Measurements from ENCODE around the gene BAHCC1. TPM values are rescaled to one million over a fixed set of nuclear protein-coding genes. Genes with fewer than 3 reads are reported as not detected.
A peak's percentile ranks its signal among the peaks of the same experiment; 100 is the strongest.

The BAHCC1 gene
- total RNA-seq, 2 donors from 2014 or later, result 5.8 to 12.7 TPM

DNA sequence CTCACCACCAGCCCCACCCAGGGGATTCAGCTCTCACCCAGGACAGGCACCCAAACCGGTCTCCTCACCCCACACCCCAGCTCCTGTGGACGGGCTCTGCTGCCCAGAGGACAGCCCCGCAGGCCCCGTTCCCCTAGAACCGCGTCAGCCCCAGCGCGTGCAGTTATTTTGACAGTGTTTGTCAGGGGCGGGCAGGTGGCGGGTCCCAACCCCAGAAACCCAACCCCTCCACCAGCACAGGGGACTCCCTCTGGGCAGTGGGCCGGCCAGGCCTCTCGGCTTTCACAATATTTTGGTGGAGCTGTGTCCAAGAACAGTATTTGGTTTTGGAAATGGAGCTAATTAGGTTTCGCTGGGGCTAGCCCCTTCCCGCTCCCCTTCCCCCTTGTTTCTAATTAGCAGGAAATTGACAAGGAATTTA is 44.8 kb downstream of the BAHCC1 start:
- no peak for DNase-seq (ENCODE audit: low spot score)
- Histone ChIP-seq H3K27me3 (no peaks in the 10 kb centered on the region), H3K36me3 (no peaks in the 10 kb centered on the region), H3K27ac (no peak overlapping the region), H3K4me1 (peaks cover 0 to 23% of the 10 kb centered on the region in 2 donors), H3K4me3 (no peak overlapping the region), H3K9me3 (no peaks in the 10 kb centered on the region)
- TF ChIP-seq, protein P1, sequence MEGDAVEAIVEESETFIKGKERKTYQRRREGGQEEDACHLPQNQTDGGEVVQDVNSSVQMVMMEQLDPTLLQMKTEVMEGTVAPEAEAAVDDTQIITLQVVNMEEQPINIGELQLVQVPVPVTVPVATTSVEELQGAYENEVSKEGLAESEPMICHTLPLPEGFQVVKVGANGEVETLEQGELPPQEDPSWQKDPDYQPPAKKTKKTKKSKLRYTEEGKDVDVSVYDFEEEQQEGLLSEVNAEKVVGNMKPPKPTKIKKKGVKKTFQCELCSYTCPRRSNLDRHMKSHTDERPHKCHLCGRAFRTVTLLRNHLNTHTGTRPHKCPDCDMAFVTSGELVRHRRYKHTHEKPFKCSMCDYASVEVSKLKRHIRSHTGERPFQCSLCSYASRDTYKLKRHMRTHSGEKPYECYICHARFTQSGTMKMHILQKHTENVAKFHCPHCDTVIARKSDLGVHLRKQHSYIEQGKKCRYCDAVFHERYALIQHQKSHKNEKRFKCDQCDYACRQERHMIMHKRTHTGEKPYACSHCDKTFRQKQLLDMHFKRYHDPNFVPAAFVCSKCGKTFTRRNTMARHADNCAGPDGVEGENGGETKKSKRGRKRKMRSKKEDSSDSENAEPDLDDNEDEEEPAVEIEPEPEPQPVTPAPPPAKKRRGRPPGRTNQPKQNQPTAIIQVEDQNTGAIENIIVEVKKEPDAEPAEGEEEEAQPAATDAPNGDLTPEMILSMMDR (IDR thresholded peaks at IDR 0.05), result no peak

DNA sequence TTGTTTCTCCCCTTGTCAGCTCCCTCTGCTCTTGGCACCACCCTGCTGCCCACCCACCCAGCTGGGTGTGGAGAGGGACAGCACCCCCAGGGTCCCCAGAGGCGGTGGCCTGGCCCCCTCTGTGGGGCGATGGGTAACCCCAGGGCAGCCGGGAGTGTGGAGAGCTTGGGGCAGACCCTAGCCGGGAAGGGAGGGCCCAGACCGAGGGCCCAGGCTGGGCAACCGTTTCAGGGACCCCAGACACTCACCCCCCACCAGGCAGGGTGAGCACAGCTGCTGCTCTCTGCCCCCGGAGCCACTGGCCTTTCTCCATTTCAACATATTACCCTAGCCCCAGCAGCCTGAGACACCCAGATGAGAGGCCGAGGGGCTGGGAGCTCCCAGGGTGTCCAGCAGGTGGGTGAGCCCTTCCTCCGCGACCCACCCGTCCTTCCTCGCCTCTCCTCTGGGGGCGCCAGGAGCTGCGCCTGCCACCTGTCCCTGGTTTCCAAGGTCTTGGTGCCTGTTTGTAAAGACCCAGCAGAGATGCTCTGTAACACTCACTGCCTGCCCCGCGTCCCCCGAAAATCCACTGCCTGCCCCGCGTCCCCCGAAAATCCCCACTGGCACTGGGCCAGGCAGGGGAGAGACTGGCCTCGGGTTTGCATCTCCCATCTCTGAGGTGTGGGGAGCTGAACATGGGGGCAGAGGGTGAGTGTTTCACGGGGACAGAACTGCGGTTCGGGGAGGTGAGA is 45.4 kb downstream of the BAHCC1 start:
- H3K36me3 ChIP-seq, result no peaks in the 10 kb centered on the region
- H3K4me3 ChIP-seq, result no peak overlapping the region
- TF ChIP-seq, protein P1 (IDR thresholded peaks at IDR 0.05), result peak in 1 of 2 donors; percentile 27
- H3K27me3 ChIP-seq, result no peaks in the 10 kb centered on the region
- H3K4me1 ChIP-seq, result peaks cover 0 to 17% of the 10 kb centered on the region in 2 donors
- DNase-seq (ENCODE audit: low spot score), result no peak
- H3K27ac ChIP-seq, result no peak overlapping the region
- H3K9me3 ChIP-seq, result no peaks in the 10 kb centered on the region

DNA sequence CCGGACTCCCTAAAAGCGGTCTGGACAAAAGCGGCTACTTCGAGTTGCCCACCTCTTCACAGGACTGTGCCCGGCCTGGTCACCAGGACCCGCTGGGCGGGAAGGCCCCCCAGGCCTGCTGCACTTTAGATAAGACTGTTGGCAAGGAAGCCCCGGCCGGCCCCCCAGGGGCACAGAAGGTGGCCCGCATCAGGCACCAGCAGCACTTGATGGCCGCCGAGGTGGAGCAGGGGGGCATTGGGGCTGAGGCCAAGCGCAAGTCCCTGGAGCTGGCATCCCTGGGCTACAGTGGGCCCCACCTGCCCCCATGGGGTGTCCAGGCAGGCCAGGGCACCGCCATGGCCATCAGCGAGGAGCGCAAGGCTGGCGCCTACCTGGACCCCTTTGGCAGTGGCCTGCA is 47.5 kb downstream of the BAHCC1 start:
- TF ChIP-seq, protein P1 (IDR thresholded peaks at IDR 0.05), result no peak
- Histone ChIP-seq H3K36me3 (no peaks in the 10 kb centered on the region), H3K9me3 (no peaks in the 10 kb centered on the region)

DNA sequence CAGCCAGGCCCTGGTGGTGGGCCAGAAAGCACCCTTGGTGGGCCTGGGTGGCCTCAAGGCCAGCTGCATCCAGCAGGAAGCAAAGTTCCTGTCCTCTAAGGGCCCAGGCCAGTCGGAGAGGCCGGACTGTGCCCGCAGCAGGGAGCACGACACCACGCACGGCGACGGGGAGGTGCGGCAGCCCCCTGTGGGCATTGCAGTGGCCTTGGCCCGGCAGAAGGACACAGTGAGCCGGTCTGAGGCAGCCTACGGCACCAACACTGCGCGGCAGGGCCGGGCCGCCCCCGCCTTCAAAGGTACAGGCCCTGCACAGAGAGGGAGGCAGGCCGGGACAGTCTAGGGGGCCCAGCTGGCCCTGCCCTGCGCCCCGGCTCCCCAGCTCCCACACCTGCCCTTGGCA is 48.0 kb downstream of the BAHCC1 start:
- Histone ChIP-seq H3K4me3 (no peak overlapping the region), H3K36me3 (no peaks in the 10 kb centered on the region), H3K27me3 (no peaks in the 10 kb centered on the region), H3K27ac (no peak overlapping the region), H3K9me3 (no peaks in the 10 kb centered on the region), H3K4me1 (no peaks in the 10 kb centered on the region)
- TF ChIP-seq, protein P1 (IDR thresholded peaks at IDR 0.05), result no peak
- DNase-seq (ENCODE audit: low spot score), result no peak

More for the DNA sequence above, 47.5 kb downstream of the BAHCC1 start:
- Histone ChIP-seq H3K27ac (no peak overlapping the region), H3K27me3 (no peaks in the 10 kb centered on the region), H3K4me3 (no peak overlapping the region), H3K4me1 (no peaks in the 10 kb centered on the region)
- DNase-seq (ENCODE audit: low spot score), result no peak

DNA sequence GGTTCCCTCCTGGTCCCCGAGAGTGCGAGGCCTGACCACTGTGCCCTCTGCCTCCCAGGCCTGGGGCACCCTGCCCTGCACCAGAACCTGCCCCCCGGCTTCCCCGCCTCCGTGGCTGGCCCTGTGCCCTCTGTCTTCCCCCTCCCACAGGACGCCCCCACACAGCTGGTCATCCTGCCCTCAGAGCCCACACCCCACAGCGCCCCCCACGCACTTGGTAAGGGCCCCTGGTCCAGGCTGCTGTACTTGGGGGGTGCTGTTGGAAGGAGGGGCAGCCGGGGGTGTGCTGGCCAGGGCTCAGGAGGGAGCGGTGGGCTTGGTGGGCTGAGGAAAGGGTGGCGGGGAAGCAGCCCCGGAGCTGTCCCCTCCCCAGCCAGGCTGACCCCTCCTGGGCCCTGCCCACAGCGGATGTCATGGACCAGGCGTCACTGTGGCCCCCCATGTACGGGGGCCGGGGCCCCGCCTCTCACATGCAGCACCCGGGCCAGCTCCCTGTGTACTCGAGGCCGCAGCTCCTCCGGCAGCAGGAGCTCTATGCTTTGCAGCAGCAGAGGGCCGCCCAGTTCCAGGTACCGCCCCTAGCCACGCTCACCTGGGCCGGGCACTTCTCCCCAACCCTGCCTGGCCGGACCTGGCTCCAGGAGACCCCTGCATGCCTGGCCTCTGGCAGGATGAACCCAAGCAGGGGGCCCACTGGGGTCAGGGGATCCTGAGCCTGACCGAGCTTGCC is 49.5 kb downstream of the BAHCC1 start:
- Histone ChIP-seq H3K27ac (no peak overlapping the region), H3K4me3 (no peak overlapping the region), H3K27me3 (no peaks in the 10 kb centered on the region), H3K9me3 (no peaks in the 10 kb centered on the region), H3K36me3 (no peaks in the 10 kb centered on the region), H3K4me1 (no peaks in the 10 kb centered on the region)
- TF ChIP-seq, protein P1 (IDR thresholded peaks at IDR 0.05), result no peak
- DNase-seq (ENCODE audit: low spot score), result no peak
